GM23248 (cell line): ENCODE results near the gene KRI1. TPM values are rescaled to one million over a fixed set of nuclear protein-coding genes. Genes with fewer than 3 reads are reported as not detected.
"Not testable (repeated sequence)": the region's sequence is repeated elsewhere in the genome, so short reads cannot be mapped to it uniquely, and the experiment has no call there.

ENCODE experiments used
- DNase-seq: peaks from one replicate; pipeline ENCODE4 v3.0.0-alpha.2; 2015
- H2AFZ ChIP-seq: fragments of 200-600 bp; sonication (generic); 2 replicates; pipeline ENCODE4 v1.6.1; 2016; ENCODE audit warnings: antibody characterized with exemption
- H3F3A ChIP-seq: fragments of 200-600 bp; sonication (generic); 2 replicates; pipeline ENCODE4 v1.6.1; 2016; ENCODE audit warnings: mild to moderate bottlenecking, antibody characterized with exemption, mixed run types; ENCODE audit not compliant: insufficient read depth
- H3K27ac ChIP-seq: fragments of 200-600 bp; sonication (generic); 2 replicates; pipeline ENCODE4 v1.5.1; 2016; ENCODE audit warnings: mild to moderate bottlenecking
- H3K27me3 ChIP-seq: fragments of 200-600 bp; sonication (generic); replicated peaks from 2 replicates; pipeline ENCODE4 v1.6.1; 2016; ENCODE audit warnings: mild to moderate bottlenecking; ENCODE audit not compliant: insufficient read depth
- H3K36me3 ChIP-seq: fragments of 200-600 bp; sonication (generic); 2 replicates; pipeline ENCODE4 v1.6.1; 2016; ENCODE audit warnings: low read depth, mild to moderate bottlenecking
- H3K4me1 ChIP-seq: fragments of 200-600 bp; sonication (generic); 2 replicates; pipeline ENCODE4 v1.6.1; 2016; ENCODE audit warnings: mild to moderate bottlenecking; ENCODE audit not compliant: insufficient read depth
- H3K4me2 ChIP-seq: fragments of 200-600 bp; sonication (generic); one replicate; pipeline ENCODE4 v1.6.1; 2016; ENCODE audit warnings: mild to moderate bottlenecking; ENCODE audit not compliant: unreplicated experiment
- H3K4me3 ChIP-seq: fragments of 200-600 bp; sonication (generic); 2 replicates; pipeline ENCODE4 v1.5.1; 2016; ENCODE audit warnings: mild to moderate bottlenecking
- H3K79me2 ChIP-seq: fragments of 200-600 bp; sonication (generic); 2 replicates; pipeline ENCODE4 v1.6.1; 2016; ENCODE audit warnings: mild to moderate bottlenecking; ENCODE audit not compliant: insufficient read depth
- H3K9ac ChIP-seq: fragments of 200-600 bp; sonication (generic); 2 replicates; pipeline ENCODE4 v1.6.1; 2016; ENCODE audit warnings: mild to moderate bottlenecking
- H3K9me2 ChIP-seq: fragments of 200-600 bp; sonication (generic); 2 replicates; pipeline ENCODE4 v1.6.1; 2016; ENCODE audit warnings: mixed run types, mild to moderate bottlenecking, moderate library complexity; ENCODE audit not compliant: insufficient read depth
- H3K9me3 ChIP-seq: fragments of 200-600 bp; sonication (generic); one replicate; pipeline ENCODE4 v1.6.1; 2017; ENCODE audit warnings: low read depth
- H4K20me1 ChIP-seq: fragments of 200-600 bp; sonication (generic); 2 replicates; pipeline ENCODE4 v1.6.0; 2016; ENCODE audit not compliant: insufficient read depth
- EZH2 ChIP-seq: fragments of 200-600 bp; sonication (generic); IDR thresholded peaks from 2 replicates; pipeline ENCODE4 v1.6.1; 2018; ENCODE audit warnings: antibody characterized with exemption, mild to moderate bottlenecking; ENCODE audit not compliant: insufficient read depth, poor library complexity, severe bottlenecking
- EZH2phosphoT487 ChIP-seq: fragments of 200-600 bp; sonication (generic); IDR thresholded peaks from 2 replicates; pipeline ENCODE4 v1.6.1; 2018; ENCODE audit warnings: antibody characterized with exemption, moderate library complexity, mild to moderate bottlenecking, low read depth; ENCODE audit not compliant: insufficient read depth
- WGBS, 2 experiments: methylation state at CpG; one replicate each; pipeline ENCODE4 v1.1.6; 2015 to 2017; ENCODE audit warnings: low lambda C conversion rate in 2 of 2, low coverage in 1 of 2; ENCODE audit errors: missing lambda C conversion rate in 2 of 2; 5-methylcytosine and 5-hydroxymethylcytosine counted together
- in situ Hi-C: fragments of 300-500 bp; cut with MboI; formaldehyde crosslinking; loops from 2 replicates; pipeline ENCODE4 v1.15.0; 2020
- polyA plus RNA-seq: library from polyadenylated mRNA; unstranded; fragments of >200 nt; fragmentation: Nextera tagmentation; extraction: Ambion mirVana; gene quantifications from 2 replicates; pipeline ENCODE4 v1.2.1, GENCODE V29; 2016
- total RNA-seq: library from RNA; depleted of rRNA; stranded (reverse); fragments of >200 nt; shearing (Covaris generic); gene quantifications from 2 replicates; pipeline ENCODE4 v1.2.3, GENCODE V29; 2014

KRI1 gene
- total and polyA plus RNA-seq, 2 experiments from 2014 or later, result 11.3 to 15.1 TPM

DNA sequence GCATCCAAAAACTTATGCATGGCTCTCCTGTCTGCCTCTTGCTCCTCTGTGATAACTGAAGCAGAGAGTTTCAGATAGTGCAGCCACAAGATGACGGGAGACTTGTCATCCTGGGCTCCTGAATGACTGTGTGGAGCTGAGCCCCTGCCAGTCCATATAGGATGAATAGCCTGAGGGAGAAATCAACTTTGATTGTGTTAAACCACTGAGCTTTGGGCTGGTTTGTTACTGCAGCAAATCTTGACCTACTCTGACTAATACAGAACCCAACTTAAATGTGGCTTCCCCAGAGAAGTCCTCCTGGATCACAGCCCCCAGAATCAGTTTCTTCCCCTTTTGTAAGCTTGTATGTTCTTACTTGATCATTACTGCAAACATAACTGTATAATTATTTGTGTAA, 33.4 kb downstream of the KRI1 start:
- Histone ChIP-seq H3K27ac (no peak overlapping the region), H3K4me1 (peaks cover 4% of the 10 kb centered on the region; the same call in 1 of the 2 replicates), H3K9ac (no peak overlapping the region), H3K27me3 (peaks cover 8% of the 10 kb centered on the region; the same call in 1 of the 2 replicates), H2AFZ (no peak overlapping the region), H4K20me1 (no peaks in the 10 kb centered on the region), H3K9me3 (no peaks in the 10 kb centered on the region), H3K36me3 (no peaks in the 10 kb centered on the region), H3F3A (0 out of 2 replicates have a peak, but pooled peaks cover 5% of the 10 kb centered on the region), H3K79me2 (no peaks in the 10 kb centered on the region), H3K9me2 (no peaks in the 10 kb centered on the region), H3K4me3 (no peak overlapping the region), H3K4me2 (no peak overlapping the region)
- DNase-seq, result no peak
- no peak for TF ChIP-seq EZH2
- TF ChIP-seq EZH2phosphoT487, result no peak
- 29 to 57% methylated on average over 1 of the region's 1 CpG for WGBS, 2 experiments
- in situ Hi-C loops, result no loop called here

DNA sequence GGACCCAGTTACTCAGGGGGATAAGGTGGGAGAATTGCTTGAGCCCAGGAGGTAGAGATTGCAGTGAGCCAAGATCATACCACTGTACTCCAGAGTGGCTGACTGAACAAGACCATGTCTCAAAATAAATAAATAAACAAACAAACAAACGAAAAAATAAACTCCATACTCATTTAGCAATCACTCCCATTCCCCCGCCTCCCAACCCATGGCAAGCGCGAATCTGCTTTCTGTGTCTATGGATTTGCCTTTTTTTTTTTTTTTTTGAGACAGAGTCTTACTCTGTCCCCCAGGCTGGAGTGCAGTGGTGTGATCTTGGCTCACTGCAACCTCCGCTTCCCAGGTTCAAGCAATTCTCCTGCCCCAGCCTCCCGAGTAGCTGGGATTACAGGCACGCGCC, 38.9 kb downstream of the KRI1 start:
- H3K4me2 ChIP-seq, H3K36me3 ChIP-seq, DNase-seq, H4K20me1 ChIP-seq, H3K27ac ChIP-seq, H3K4me1 ChIP-seq, H3K9me3 ChIP-seq, in situ Hi-C loops, H3K4me3 ChIP-seq, H2AFZ ChIP-seq, H3K9me2 ChIP-seq, H3K9ac ChIP-seq, H3K27me3 ChIP-seq, H3F3A ChIP-seq, H3K79me2 ChIP-seq: not testable (repeated sequence)
- WGBS, 2 experiments, result 77 to 79% methylated on average over 8 of the region's 8 CpGs

DNA sequence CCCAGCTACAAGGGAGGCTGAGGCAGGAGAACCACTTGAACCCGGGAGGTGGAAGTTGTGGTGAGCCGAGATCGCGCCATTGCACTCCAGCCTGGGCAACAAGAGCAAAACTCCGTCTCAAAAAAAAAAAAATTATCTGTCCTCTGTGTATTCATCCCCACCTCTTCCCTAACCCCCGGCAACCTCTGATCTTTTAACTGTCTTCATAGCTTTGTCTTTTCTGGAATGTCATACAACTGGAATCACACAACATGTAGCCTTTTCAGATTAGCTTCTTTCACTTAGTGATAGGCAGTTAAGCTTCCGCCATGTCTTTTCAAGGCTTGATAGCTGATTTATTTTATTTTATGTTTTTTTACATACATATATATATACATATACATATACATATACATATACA, 40.2 kb downstream of the KRI1 start:
- Histone ChIP-seq H3F3A (no peaks in the 10 kb centered on the region), H3K4me1 (no peaks in the 10 kb centered on the region), H3K9me3 (no peaks in the 10 kb centered on the region), H3K27ac (no peak overlapping the region), H4K20me1 (no peaks in the 10 kb centered on the region), H3K4me2 (no peak overlapping the region), H3K9ac (no peak overlapping the region), H2AFZ (no peak overlapping the region), H3K9me2 (no peaks in the 10 kb centered on the region), H3K79me2 (no peaks in the 10 kb centered on the region), H3K4me3 (no peak overlapping the region), H3K27me3 (0 out of 2 replicates have a peak, but pooled peaks cover 3% of the 10 kb centered on the region), H3K36me3 (no peaks in the 10 kb centered on the region)
- in situ Hi-C loops, result no loop called here
- TF ChIP-seq EZH2 (no peak), EZH2phosphoT487 (no peak)
- 91 to 93% methylated on average over 7 of the region's 7 CpGs for WGBS, 2 experiments
- no peak for DNase-seq

DNA sequence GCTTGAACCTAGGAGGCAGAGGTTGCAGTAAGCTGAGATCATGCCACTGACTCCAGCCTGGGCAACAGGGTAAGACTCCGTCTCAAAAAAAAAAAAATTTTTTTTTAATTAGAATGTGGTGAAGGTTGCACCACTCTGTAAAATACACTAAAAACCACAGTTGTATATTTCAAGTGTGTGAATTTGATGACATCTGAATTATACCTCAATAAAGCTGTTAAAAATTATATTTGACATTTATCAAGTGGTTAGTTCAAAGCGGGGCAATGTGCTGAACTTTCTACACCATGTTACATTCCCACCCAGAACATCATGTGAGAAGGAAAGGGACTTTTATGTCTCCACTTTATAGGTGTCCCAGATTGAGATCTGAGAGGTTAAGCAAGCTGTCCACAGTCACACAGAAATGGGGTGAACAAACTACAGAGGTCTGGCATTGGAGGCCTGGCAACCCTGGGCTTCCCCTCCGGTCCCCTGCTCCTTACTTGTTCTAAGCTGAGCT, 42.6 kb downstream of the KRI1 start:
- no peaks in the 10 kb centered on the region for H3K36me3 ChIP-seq
- no peak overlapping the region for H3K9ac ChIP-seq
- no peaks in the 10 kb centered on the region for H3K9me2 ChIP-seq
- H3K4me1 ChIP-seq, result no peaks in the 10 kb centered on the region
- H4K20me1 ChIP-seq, result no peaks in the 10 kb centered on the region
- H3K27me3 ChIP-seq, result peaks cover 3% of the 10 kb centered on the region; the same call in 1 of the 2 replicates
- H3K4me2 ChIP-seq, result no peak overlapping the region
- H2AFZ ChIP-seq, result no peak overlapping the region
- TF ChIP-seq EZH2phosphoT487, result no peak
- TF ChIP-seq EZH2, result no peak
- H3K4me3 ChIP-seq, result no peak overlapping the region
- in situ Hi-C loops, result no loop called here
- H3K9me3 ChIP-seq, result no peaks in the 10 kb centered on the region
- H3F3A ChIP-seq, result no peaks in the 10 kb centered on the region
- WGBS, 2 experiments, result 41 to 51% methylated on average over 3 of the region's 3 CpGs
- H3K79me2 ChIP-seq, result no peaks in the 10 kb centered on the region
- DNase-seq, result no peak
- no peak overlapping the region for H3K27ac ChIP-seq
